ENCODE results near the gene CHTF18. TPM values are rescaled to one million over a fixed set of nuclear protein-coding genes. Genes with fewer than 3 reads are reported as not detected.

The CHTF18 gene
- total and polyA plus RNA-seq, 2 of the 4 experiments (the other 2 are of a cell fraction), result 3.2 to 21.4 TPM

GRCh38 chr16:828891-829290, 40.5 kb downstream of the CHTF18 start:
- Histone ChIP-seq H3K9me1 (ENCODE audit: insufficient read depth, low read length) (no peaks in the 10 kb centered on the region; the same call in 1 of the 2 replicates), H2BK15ac (ENCODE audit: low read depth, low read length) (no peak overlapping the region), H3K27me3 (ENCODE audit: control insufficient read depth, insufficient read depth, low read length) (peaks cover 21% of the 10 kb centered on the region), H3K79me1 (ENCODE audit: low read depth in 1 of 2, low read length in 2 of 2) (no peaks in the 10 kb centered on the region), H3K56ac (ENCODE audit: extremely low read depth, insufficient read depth, low read length) (no peak overlapping the region), H2BK120ac (ENCODE audit: low read depth, low read length) (no peak overlapping the region), H4K5ac (ENCODE audit: low read depth, low read length) (no peak overlapping the region), H3K14ac (replicated peaks; ENCODE audit: low read depth, low read length) (no peak overlapping the region), H3K4me2 (ENCODE audit: low read depth, low read length) (no peak overlapping the region), H3K4ac (ENCODE audit: low read depth, low read length) (no peak overlapping the region), H4K20me1 (ENCODE audit: insufficient read depth, low read length) (no peaks in the 10 kb centered on the region), H2BK5ac (ENCODE audit: low read depth, low read length, poor library complexity, severe bottlenecking) (no peak overlapping the region), H3K27ac (ENCODE audit: insufficient read depth, low read length) (no peak overlapping the region), H2AK5ac (ENCODE audit: low read depth, low read length) (no peak overlapping the region), H2AFZ (replicated peaks; ENCODE audit: low read length, poor library complexity) (no peak overlapping the region), H3K4me3 (ENCODE audit: insufficient read depth, low read depth, low read length) (no peak overlapping the region), H3K36me3 (ENCODE audit: control insufficient read depth, insufficient read depth, low read length) (no peaks in the 10 kb centered on the region), H3K23ac (ENCODE audit: low read depth, low read length) (no peak overlapping the region), H2BK20ac (ENCODE audit: low read depth, low read length) (no peak overlapping the region), H4K91ac (ENCODE audit: insufficient read depth, low read depth, low read length) (no peak overlapping the region), H3K9ac (ENCODE audit: low read depth, low read length) (no peak overlapping the region), H2AK9ac (replicated peaks; ENCODE audit: low read depth, low read length, poor library complexity) (no peak overlapping the region), H3K18ac (ENCODE audit: low read depth, low read length) (no peak overlapping the region), H3K9me3 (ENCODE audit: control insufficient read depth, insufficient read depth, low read length) (no peaks in the 10 kb centered on the region), H3K4me1 (ENCODE audit: control insufficient read depth, insufficient read depth, low read length) (peaks cover 4% of the 10 kb centered on the region; the same call in 1 of the 2 replicates), H4K8ac (ENCODE audit: low read depth in 2 of 2, low read length in 2 of 2) (no peak overlapping the region)
- dilution Hi-C loops (cut with HindIII; ENCODE audit: low sequenced_read_pairs, unreplicated experiment) (no loop called here), intact Hi-C loops (cut with micrococcal nuclease) (no loop called here), in situ Hi-C loops (cut with MboI; ENCODE audit: low sequenced_read_pairs) (no loop called here)
- DNase-seq (no peak), ATAC-seq (ENCODE audit: low read depth) (no peak)
- BruUV-seq (replicated peaks), result no TSS peak
- POLR2A ChIA-PET (ENCODE audit: unreplicated experiment), result no interaction called here
- CTCF ChIA-PET, result no interaction called here
- WGBS, 2 experiments (ENCODE audit: extremely low coverage in 2 of 2, insufficient read length in 1 of 2), result 70% methylated on average over 2 of the region's 17 CpGs; no CpG with 5 or more reads in 1 of the 2 experiments
- no peak for TF ChIP-seq NFE2L2 (IDR thresholded peaks at IDR 0.05; ENCODE audit: low read depth, low read length)
- no peak for TF ChIP-seq RAD21 (IDR thresholded peaks at IDR 0.05; ENCODE audit: low read length)
- no peak for TF ChIP-seq MAZ (IDR thresholded peaks at IDR 0.05; ENCODE audit: borderline replicate concordance, low read depth, low read length)
- TF ChIP-seq MXI1 (IDR thresholded peaks at IDR 0.05; ENCODE audit: borderline replicate concordance, low read depth, low read length), result no peak
- TF ChIP-seq CEBPB (IDR thresholded peaks at IDR 0.05; ENCODE audit: low read depth, low read length), result no peak
- no peak for TF ChIP-seq CTCF (conservative IDR thresholded peaks at IDR 0.05; ENCODE audit: low read depth, low read length)
- TF ChIP-seq FOS (IDR thresholded peaks at IDR 0.05; ENCODE audit: low read depth, low read length), result no peak
- TF ChIP-seq RCOR1 (IDR thresholded peaks at IDR 0.05; ENCODE audit: insufficient replicate concordance, low read length), result no peak
- TF ChIP-seq SMC3 (IDR thresholded peaks at IDR 0.05; ENCODE audit: low read depth, low read length), result no peak
- no peak for TF ChIP-seq BHLHE40 (IDR thresholded peaks at IDR 0.05; ENCODE audit: low read depth, low read length)
- no peak for TF ChIP-seq MAFK (IDR thresholded peaks at IDR 0.05; ENCODE audit: low read depth, low read length)
- TF ChIP-seq RFX5 (IDR thresholded peaks at IDR 0.05; ENCODE audit: low read depth, low read length), result no peak
- TF ChIP-seq POLR2A (IDR thresholded peaks at IDR 0.05; ENCODE audit: low read depth, low read length), result no peak
- TF ChIP-seq USF2 (IDR thresholded peaks at IDR 0.05; ENCODE audit: low read depth, low read length), result no peak
- no peak for TF ChIP-seq ELK1 (IDR thresholded peaks at IDR 0.05; ENCODE audit: borderline replicate concordance, low read depth, low read length)
- TF ChIP-seq CHD1 (IDR thresholded peaks at IDR 0.05; ENCODE audit: low read depth, low read length), result no peak
